ENCODE results near the gene ILK.

Gene ILK

GRCh38 chr11:6594142-6594768, 9.3 kb upstream of the ILK start:
- H3K36me3 ChIP-seq, result peaks cover under 1% of the 10 kb centered on the region; the same call in 1 of the 2 replicates
- H3K4me3 ChIP-seq (ENCODE audit: low read depth, low read length), result no peak overlapping the region
- TF ChIP-seq CTCF (IDR thresholded peaks at IDR 0.05; ENCODE audit: low read depth, low read length), result no peak
- DNase-seq, result no peak
- H3K27me3 ChIP-seq, result no peaks in the 10 kb centered on the region
- H3K9me3 ChIP-seq, result no peaks in the 10 kb centered on the region
- no peaks in the 10 kb centered on the region for H3K4me1 ChIP-seq

- TF ChIP-seq CTCF (IDR thresholded peaks at IDR 0.05; ENCODE audit: low read depth, low read length), result no peak
- no peaks in the 10 kb centered on the region for H3K9me3 ChIP-seq
- H3K27me3 ChIP-seq, result no peaks in the 10 kb centered on the region
- H3K36me3 ChIP-seq, result peaks cover 19% of the 10 kb centered on the region
- H3K4me3 ChIP-seq (ENCODE audit: low read depth, low read length), result no peak overlapping the region
- H3K4me1 ChIP-seq, result no peaks in the 10 kb centered on the region
- DNase-seq, result no peak
Measured at GRCh38 chr11:6596239-6596877, 7.2 kb upstream of the ILK start.

- no peak for DNase-seq
- Histone ChIP-seq H3K27me3 (no peaks in the 10 kb centered on the region), H3K36me3 (peaks cover 23% of the 10 kb centered on the region), H3K9me3 (no peaks in the 10 kb centered on the region), H3K4me3 (ENCODE audit: low read depth, low read length) (no peak overlapping the region), H3K4me1 (no peaks in the 10 kb centered on the region)
- no peak for TF ChIP-seq CTCF (IDR thresholded peaks at IDR 0.05; ENCODE audit: low read depth, low read length)
Measured at GRCh38 chr11:6598555-6598954, 5.0 kb upstream of the ILK start.

- no peak for DNase-seq
Measured at GRCh38 chr11:6599449-6599848, 4.1 kb upstream of the ILK start.

GRCh38 chr11:6599881-6600390, 3.6 kb upstream of the ILK start:
- no peak for DNase-seq
- Histone ChIP-seq H3K27me3 (no peaks in the 10 kb centered on the region), H3K4me3 (ENCODE audit: low read depth, low read length) (no peak overlapping the region), H3K36me3 (peaks cover 23% of the 10 kb centered on the region), H3K4me1 (no peaks in the 10 kb centered on the region), H3K9me3 (no peaks in the 10 kb centered on the region)
- TF ChIP-seq CTCF (IDR thresholded peaks at IDR 0.05; ENCODE audit: low read depth, low read length), result no peak

More at GRCh38 chr11:6599449-6599848, 4.1 kb upstream of the ILK start:
- peaks cover 23% of the 10 kb centered on the region for H3K36me3 ChIP-seq
- no peaks in the 10 kb centered on the region for H3K4me1 ChIP-seq
- no peak overlapping the region for H3K4me3 ChIP-seq (ENCODE audit: low read depth, low read length)
- H3K9me3 ChIP-seq, result no peaks in the 10 kb centered on the region
- no peaks in the 10 kb centered on the region for H3K27me3 ChIP-seq
- no peak for TF ChIP-seq CTCF (IDR thresholded peaks at IDR 0.05; ENCODE audit: low read depth, low read length)

- Histone ChIP-seq H3K4me3 (ENCODE audit: low read depth, low read length) (no peak overlapping the region), H3K36me3 (peaks cover 23% of the 10 kb centered on the region), H3K27me3 (no peaks in the 10 kb centered on the region), H3K9me3 (no peaks in the 10 kb centered on the region), H3K4me1 (no peaks in the 10 kb centered on the region)
- no peak for DNase-seq
- TF ChIP-seq CTCF (IDR thresholded peaks at IDR 0.05; ENCODE audit: low read depth, low read length), result no peak
Measured at GRCh38 chr11:6601041-6601461, 2.5 kb upstream of the ILK start.
